H1 (cell line): ENCODE data around the gene NAGLU. TPM values are rescaled to one million over a fixed set of nuclear protein-coding genes. Genes with fewer than 3 reads are reported as not detected.

Source experiments
- CTCF ChIA-PET: fragments of 300-600 bp; sonication (Branson Sonifier 250); formaldehyde crosslinking; loops from one replicate; lab custom pipeline; 2021; ENCODE audit not compliant: partially characterized antibody; lab: Charles Lee
- POLR2A ChIA-PET: fragments of 300-600 bp; sonication (Branson Sonifier 250); formaldehyde crosslinking; loops from one replicate; lab custom pipeline; 2021; ENCODE audit warnings: inconsistent platforms; ENCODE audit not compliant: partially characterized antibody; lab: Charles Lee
- DNase-seq, 2 experiments: peaks; one replicate each; pipeline versions ENCODE4 v3.0.0 to v3.0.0-alpha.2; 2010 to 2022; ENCODE audit warnings: low spot score in 2 of 2, low read depth in 1 of 2, mixed read lengths in 1 of 2
- FAIRE-seq: peaks from 2 replicates; lab custom pipeline; 2011; peaks lifted over from hg19 to GRCh38; lab: Jason Lieb, UNC
- H2AFZ ChIP-seq: 2 replicates; pipeline ENCODE4 v1.8.1; 2012; ENCODE audit warnings: low read length, inconsistent platforms
- H2AK5ac ChIP-seq: 2 replicates; pipeline ENCODE4 v1.6.1; 2013; ENCODE audit warnings: low read depth, low read length
- H2BK120ac ChIP-seq: replicated peaks from 2 replicates; pipeline ENCODE3; 2013; ENCODE audit warnings: low read depth, low read length, inconsistent platforms
- H2BK12ac ChIP-seq: 2 replicates; pipeline ENCODE4 v1.6.1; 2013; ENCODE audit warnings: low read depth, low read length
- H2BK15ac ChIP-seq: 2 replicates; pipeline ENCODE4 v1.6.1; 2013; ENCODE audit warnings: low read length
- H2BK20ac ChIP-seq: 2 replicates; pipeline ENCODE4 v1.6.1; 2013; ENCODE audit warnings: low read length
- H2BK5ac ChIP-seq: 2 replicates; pipeline ENCODE4 v1.6.1; 2013; ENCODE audit warnings: low read depth, low read length
- H3K14ac ChIP-seq: 2 replicates; pipeline ENCODE4 v1.6.1; 2013; ENCODE audit warnings: inconsistent platforms; ENCODE audit not compliant: insufficient read length
- H3K18ac ChIP-seq: 2 replicates; pipeline ENCODE4 v1.6.1; 2013; ENCODE audit warnings: low read length; ENCODE audit errors: extremely low read depth
- H3K23ac ChIP-seq: 2 replicates; pipeline ENCODE4 v1.6.1; 2013; ENCODE audit warnings: inconsistent platforms; ENCODE audit not compliant: insufficient read length
- H3K23me2 ChIP-seq: 2 replicates; pipeline ENCODE4 v1.6.1; 2013; ENCODE audit warnings: low read depth, low read length
- H3K27ac ChIP-seq: 2 replicates; pipeline ENCODE4 v1.6.1; 2011; ENCODE audit warnings: low read depth, low read length, inconsistent platforms
- H3K27me3 ChIP-seq, 4 experiments: replicated peaks in 1 of 4; 1 replicate in 1 of 4; 2 replicates in 3 of 4; pipeline versions ENCODE4 v1.6.1 to v1.8.1; 2011 to 2013; ENCODE audit warnings: low read length in 3 of 4, mild to moderate bottlenecking in 3 of 4, inconsistent platforms in 2 of 4, mixed read lengths in 2 of 4, moderate library complexity in 1 of 4; ENCODE audit not compliant: control insufficient read depth in 3 of 4, insufficient read depth in 3 of 4; ENCODE audit errors: extremely low read depth in 1 of 4
- H3K36me3 ChIP-seq, 4 experiments: 2 replicates each; pipeline versions ENCODE4 v1.6.1 to v1.8.1; 2011 to 2013; ENCODE audit warnings: mild to moderate bottlenecking in 4 of 4, low read length in 3 of 4, moderate library complexity in 2 of 4, control low read depth in 1 of 4, inconsistent platforms in 1 of 4; ENCODE audit not compliant: insufficient read depth in 4 of 4, control insufficient read depth in 2 of 4
- H3K4ac ChIP-seq: replicated peaks from 2 replicates; pipeline ENCODE3; 2013; ENCODE audit warnings: low read length, low read depth, mixed read lengths, inconsistent platforms; ENCODE audit not compliant: insufficient read length
- H3K4me1 ChIP-seq, 4 experiments: replicated peaks in 1 of 4; 1 replicate in 1 of 4; 2 replicates in 3 of 4; pipeline versions ENCODE4 v1.6.1 to v1.8.1; 2011 to 2013; ENCODE audit warnings: low read length in 3 of 4, inconsistent platforms in 2 of 4, mixed read lengths in 1 of 4; ENCODE audit not compliant: insufficient read depth in 4 of 4, control insufficient read depth in 3 of 4
- H3K4me2 ChIP-seq, 2 experiments: 2 replicates each; pipeline versions ENCODE4 v1.6.1 to v1.8.1; 2011 to 2013; ENCODE audit warnings: low read depth in 2 of 2, low read length in 2 of 2, control low read depth in 1 of 2, inconsistent platforms in 1 of 2, mild to moderate bottlenecking in 1 of 2; ENCODE audit not compliant: insufficient read depth in 1 of 2
- H3K4me3 ChIP-seq, 4 experiments: fragments of 200-600, 300-600 bp in 1 of 4; sonication (generic), shearing (Covaris generic), sonication (Bioruptor Twin) in 1 of 4; 2 replicates each; pipeline versions ENCODE4 v1.5.1 to v1.8.1; 2011 to 2016; ENCODE audit warnings: low read length in 4 of 4, low read depth in 3 of 4, control low read depth in 2 of 4, inconsistent platforms in 2 of 4, mild to moderate bottlenecking in 2 of 4, mixed read lengths in 1 of 4, moderate library complexity in 1 of 4; ENCODE audit not compliant: insufficient read depth in 2 of 4; ENCODE audit errors: extremely low read depth in 1 of 4
- H3K56ac ChIP-seq: replicated peaks from 2 replicates; pipeline ENCODE3; 2013; ENCODE audit warnings: low read depth, mild to moderate bottlenecking, mixed read lengths, low read length, inconsistent platforms; ENCODE audit not compliant: insufficient read length
- H3K79me1 ChIP-seq: 2 replicates; pipeline ENCODE4 v1.6.1; 2013; ENCODE audit warnings: low read depth, low read length, control low read depth
- H3K79me2 ChIP-seq, 2 experiments: 2 replicates each; pipeline versions ENCODE4 v1.6.1 to v1.8.1; 2012 to 2013; ENCODE audit warnings: low read length in 2 of 2, mild to moderate bottlenecking in 2 of 2, inconsistent platforms in 1 of 2; ENCODE audit not compliant: insufficient read depth in 2 of 2, control insufficient read depth in 1 of 2
- H3K9ac ChIP-seq, 4 experiments: replicated peaks in 1 of 4; 1 replicate in 1 of 4; 2 replicates in 3 of 4; pipeline versions ENCODE4 v1.6.1 to v1.8.1; 2011 to 2013; ENCODE audit warnings: low read depth in 3 of 4, low read length in 3 of 4, control low read depth in 2 of 4, mild to moderate bottlenecking in 2 of 4, moderate library complexity in 2 of 4, inconsistent platforms in 1 of 4; ENCODE audit errors: extremely low read depth in 1 of 4
- H3K9me3 ChIP-seq, 2 experiments: 2 replicates each; pipeline versions ENCODE4 v1.6.1 to v1.8.1; 2012 to 2013; ENCODE audit warnings: mild to moderate bottlenecking in 2 of 2, moderate library complexity in 2 of 2, control low read depth in 1 of 2, inconsistent platforms in 1 of 2, low read depth in 1 of 2, low read length in 1 of 2, mixed read lengths in 1 of 2; ENCODE audit not compliant: insufficient read depth in 2 of 2
- H4K20me1 ChIP-seq, 2 experiments: replicated peaks in 1 of 2; 2 replicates each; pipeline versions ENCODE3 to v1.8.1; 2011 to 2013; ENCODE audit warnings: inconsistent platforms in 2 of 2, low read length in 2 of 2, mild to moderate bottlenecking in 1 of 2; ENCODE audit not compliant: insufficient read depth in 2 of 2, control insufficient read depth in 1 of 2
- H4K5ac ChIP-seq: 2 replicates; pipeline ENCODE4 v1.6.1; 2013; ENCODE audit warnings: low read length, low read depth, mixed read lengths, inconsistent platforms; ENCODE audit not compliant: insufficient read length
- H4K8ac ChIP-seq: 2 replicates; pipeline ENCODE4 v1.8.0; 2013; ENCODE audit warnings: mild to moderate bottlenecking, moderate library complexity, low read length, inconsistent platforms; ENCODE audit not compliant: insufficient read depth; ENCODE audit errors: extremely low read depth
- H4K91ac ChIP-seq: replicated peaks from 2 replicates; pipeline ENCODE3; 2013; ENCODE audit warnings: low read length, mixed read lengths, inconsistent platforms; ENCODE audit not compliant: insufficient read length
- CREB1 ChIP-seq: IDR thresholded peaks from 2 replicates; pipeline ENCODE4 v1.6.1; 2012; ENCODE audit warnings: inconsistent platforms
- KDM4A ChIP-seq: IDR thresholded peaks from one replicate; pipeline ENCODE4 v1.7.1; 2012; ENCODE audit warnings: low read depth, mild to moderate bottlenecking, moderate library complexity, low read length, inconsistent platforms; ENCODE audit not compliant: severe bottlenecking
- SAP30 ChIP-seq: fragments of 300-600 bp; sonication (generic); IDR thresholded peaks from 2 replicates; pipeline ENCODE4 v1.7.1; 2012; ENCODE audit warnings: low read length, moderate library complexity, mild to moderate bottlenecking, inconsistent platforms; ENCODE audit not compliant: insufficient read depth, insufficient replicate concordance
- SP2 ChIP-seq: IDR thresholded peaks from 2 replicates; pipeline ENCODE4 v1.6.1; 2012; ENCODE audit warnings: mild to moderate bottlenecking, low read length, inconsistent platforms
- WGBS, 2 experiments: shearing (Covaris generic) in 1 of 2; methylation state at CpG; one replicate each; pipeline versions ENCODE4 v1.1.6 to v1.1.7; 2013 to 2015; ENCODE audit warnings: low lambda C conversion rate in 2 of 2, mixed read lengths in 2 of 2, inconsistent platforms in 1 of 2, low coverage in 1 of 2, missing lambda C conversion rate in 1 of 2; ENCODE audit not compliant: insufficient replicate concordance in 2 of 2, insufficient coverage in 1 of 2, insufficient read length in 1 of 2; ENCODE audit errors: extremely low coverage in 1 of 2, missing lambda C conversion rate in 1 of 2; 5-methylcytosine and 5-hydroxymethylcytosine counted together
- polyA plus RNA-seq, 7 experiments: library from polyadenylated mRNA; depleted of rRNA in 3 of 7; stranded (reverse) in 5 of 7; unstranded in 2 of 7; fragments of >200 nt in 5 of 7; fragments of 200-250 nt in 2 of 7; gene quantifications; 1 replicate in 5 of 7; 2 replicates in 1 of 7; 4 replicates in 1 of 7; pipeline versions ENCODE4 v1.2.1 to v1.2.3, GENCODE V29; 2011 to 2013; ENCODE audit warnings: missing spikeins in 2 of 7, mixed read lengths in 2 of 7
- total RNA-seq: library from RNA; stranded (reverse); fragmentation: NEBNext Ultra II Directional; extraction: Animal tissue kit (Norgen Biotek cat#: 25700); gene quantifications from 2 replicates; pipeline ENCODE4 v1.2.1, GENCODE V29; 2021

NAGLU gene
- total and polyA plus RNA-seq, 2 of the 8 experiments (the other 6 are each of a cell fraction or from before 2014, with no cell fraction given), result 21.3 to 21.6 TPM

GRCh38 chr17:42544874-42545283 lies 8.8 kb downstream of the NAGLU start:
- H3K4me1 ChIP-seq, result peaks cover 0 to 7% (median 5%) of the 10 kb centered on the region in 4 experiments; a peak in 4 of 7 replicates
- POLR2A ChIA-PET, result interaction anchor here (0.8 to 4.3 kb wide), 3 partner anchors 8 to 998 kb away, joined by 3 to 43 read pairs (median 3); partner anchors contain the start of gene NAGLU
- H3K36me3 ChIP-seq, result peaks cover 0 to 15% (median 6%) of the 10 kb centered on the region in 4 experiments; a peak in 4 of 8 replicates
- peaks cover 2% of the 10 kb centered on the region; the same call in 1 of the 2 replicates for H3K23me2 ChIP-seq
- H3K9ac ChIP-seq, result no peak overlapping the region
- no peak overlapping the region for H3K4ac ChIP-seq
- no peak overlapping the region for H2AK5ac ChIP-seq
- no peak overlapping the region for H2BK15ac ChIP-seq
- H3K27me3 ChIP-seq, result no peaks in the 10 kb centered on the region
- H3K14ac ChIP-seq, result no peak overlapping the region
- no peak overlapping the region for H2BK20ac ChIP-seq
- no peak for DNase-seq
- no peak for FAIRE-seq
- peaks cover 0 to 4% of the 10 kb centered on the region in 2 experiments for H4K20me1 ChIP-seq
- H3K18ac ChIP-seq, result no peak overlapping the region
- no peak overlapping the region for H4K8ac ChIP-seq
- H2BK5ac ChIP-seq, result no peak overlapping the region
- no peak overlapping the region for H3K4me3 ChIP-seq
- H3K27ac ChIP-seq, result no peak overlapping the region
- no peak overlapping the region for H3K23ac ChIP-seq
- 75% methylated on average over 8 of the region's 8 CpGs; no CpG with 5 or more reads in 1 of the 2 experiments for WGBS, 2 experiments
- H2AFZ ChIP-seq, result no peak overlapping the region
- no peak overlapping the region for H3K56ac ChIP-seq
- no peaks in the 10 kb centered on the region for H3K79me1 ChIP-seq
- H4K5ac ChIP-seq, result no peak overlapping the region
- H3K79me2 ChIP-seq, result no peaks in the 10 kb centered on the region
- no peak overlapping the region for H2BK12ac ChIP-seq
- H4K91ac ChIP-seq, result no peak overlapping the region
- no peaks in the 10 kb centered on the region for H3K9me3 ChIP-seq
- TF ChIP-seq KDM4A (no peak), CREB1 (no peak), SAP30 (no peak), SP2 (no peak)
- H3K4me2 ChIP-seq, result no peak overlapping the region
- no peak overlapping the region for H2BK120ac ChIP-seq
- CTCF ChIA-PET, result interaction anchor here (0.6 to 0.9 kb wide), 2 partner anchors 18 to 334 kb away, joined by 3 read pairs; no protein-coding TSS in a partner anchor
